GM19240 (cell line): Measurements from ENCODE around the gene CDC42BPA.
"Not testable (repeated sequence)": the region's sequence is repeated elsewhere in the genome, so short reads cannot be mapped to it uniquely, and the experiment has no call there.

Experiments used
- DNase-seq: peaks from one replicate; pipeline ENCODE4 v3.0.0; 2011; ENCODE audit warnings: low spot score; ENCODE audit not compliant: insufficient read length

CDC42BPA gene

DNA sequence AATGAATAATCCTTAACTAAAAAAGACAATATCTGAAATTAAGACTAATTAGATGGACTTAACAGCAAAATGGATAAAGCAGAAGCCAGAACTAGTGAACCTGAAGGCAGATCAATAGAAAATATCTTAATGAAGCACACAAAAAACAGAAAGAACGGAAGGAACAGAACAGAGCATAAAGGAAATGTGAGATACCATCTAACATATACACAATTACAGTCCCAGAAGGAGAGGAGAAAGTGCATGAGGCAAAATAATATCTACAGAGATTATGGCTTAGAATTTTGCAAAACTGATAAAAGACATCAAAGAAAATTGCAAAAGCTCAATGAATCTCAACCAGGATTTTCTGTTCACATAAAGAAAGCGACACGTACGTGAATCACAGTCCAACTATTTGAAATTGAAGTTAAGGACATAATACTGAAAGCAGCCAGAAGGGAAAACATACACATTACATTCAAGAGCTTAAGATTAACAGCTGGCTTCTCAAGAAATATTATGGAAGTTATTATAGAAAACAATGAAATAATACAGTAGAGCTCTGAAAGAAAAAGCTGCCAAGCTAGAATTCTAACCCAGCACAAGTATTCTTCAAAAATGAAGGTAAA is 182.0 kb downstream of the CDC42BPA start:
- no peak for DNase-seq

DNA sequence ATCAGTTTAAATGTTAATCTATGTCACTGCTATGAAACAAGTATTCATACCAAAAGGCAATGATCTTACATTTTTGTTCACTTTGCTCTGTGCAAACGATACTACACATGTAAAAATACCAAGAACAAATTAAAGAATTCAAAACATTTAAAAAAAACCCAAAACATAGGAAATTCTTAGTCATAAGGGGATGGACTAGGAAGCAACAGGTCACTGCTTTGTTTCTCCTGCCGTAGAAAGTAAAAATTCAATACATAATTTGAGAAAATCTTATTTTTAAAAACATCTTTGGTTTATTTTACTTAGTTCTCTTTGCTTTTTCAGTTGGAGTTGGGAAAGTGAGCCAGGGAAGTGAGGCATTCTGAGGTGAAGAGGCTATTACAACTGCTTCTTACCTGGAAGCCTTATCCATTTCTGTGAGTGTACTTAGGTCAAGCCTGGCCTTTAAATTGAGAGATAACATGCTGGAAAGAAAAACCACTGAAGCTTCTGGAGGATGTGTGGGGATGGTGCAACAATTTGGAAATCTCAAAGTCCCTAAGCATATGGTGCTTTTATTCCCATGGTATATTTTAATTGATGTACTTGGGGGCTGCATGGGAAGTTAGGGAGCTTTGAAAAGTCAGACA is 183.5 kb downstream of the CDC42BPA start:
- DNase-seq, result no peak

DNA sequence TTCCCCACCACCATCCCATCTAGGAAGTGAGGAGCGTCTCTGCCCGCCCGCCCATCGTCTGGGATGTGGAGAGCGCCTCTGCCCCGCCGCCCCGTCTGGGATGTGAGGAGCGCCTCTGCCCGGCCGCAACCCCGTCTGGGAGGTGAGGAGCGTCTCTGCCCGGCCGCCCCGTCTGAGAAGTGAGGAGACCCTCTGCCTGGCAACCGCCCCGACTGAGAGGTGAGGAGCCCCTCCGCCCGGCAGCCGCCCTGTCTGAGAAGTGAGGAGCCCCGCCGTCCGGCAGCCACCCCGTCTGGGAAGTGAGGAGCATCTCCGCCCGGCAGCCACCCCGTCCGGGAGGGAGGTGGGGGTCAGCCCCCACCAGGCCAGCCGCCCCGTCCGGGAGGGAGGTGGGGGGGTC is 185.6 kb downstream of the CDC42BPA start:
- not testable (repeated sequence) for DNase-seq

DNA sequence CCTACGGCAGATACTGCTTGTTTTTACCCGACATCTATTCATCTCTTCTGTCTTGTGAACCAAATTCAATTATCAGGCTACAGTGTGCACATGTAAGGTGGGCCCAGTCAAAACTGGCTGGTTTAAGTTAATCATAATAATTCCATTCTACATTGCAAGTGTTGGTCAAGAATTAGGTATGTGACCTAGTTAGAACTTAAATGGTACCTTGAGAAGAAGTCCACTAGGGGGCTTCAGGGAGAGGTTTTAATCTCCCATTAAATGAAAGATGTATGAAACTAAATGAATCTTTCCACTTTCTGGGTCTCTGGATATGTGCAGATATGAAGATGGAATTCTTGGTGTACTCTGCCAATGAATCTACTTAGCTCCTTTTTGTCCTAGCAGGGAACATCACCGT is 187.1 kb downstream of the CDC42BPA start:
- DNase-seq, result no peak

DNA sequence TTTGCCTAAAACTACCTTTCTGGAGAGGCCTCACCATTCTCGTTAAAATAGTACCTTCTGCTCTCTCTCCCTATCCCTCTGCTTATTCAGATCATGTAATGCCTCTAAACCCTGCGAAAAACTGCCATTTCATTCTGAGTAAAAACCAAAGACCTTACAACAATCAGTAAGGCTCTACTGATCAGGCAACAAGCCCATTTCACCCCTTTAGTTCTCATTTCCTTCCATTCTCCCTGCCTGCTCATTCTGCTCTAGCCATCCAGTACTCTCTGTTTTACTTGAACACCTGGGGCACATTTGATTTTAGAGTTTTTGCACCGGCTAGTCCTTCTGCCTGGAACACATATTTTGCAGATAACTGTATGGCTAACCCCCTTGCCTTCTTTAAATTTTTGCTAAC is 190.4 kb downstream of the CDC42BPA start:
- peak; percentile 9 for DNase-seq

DNA sequence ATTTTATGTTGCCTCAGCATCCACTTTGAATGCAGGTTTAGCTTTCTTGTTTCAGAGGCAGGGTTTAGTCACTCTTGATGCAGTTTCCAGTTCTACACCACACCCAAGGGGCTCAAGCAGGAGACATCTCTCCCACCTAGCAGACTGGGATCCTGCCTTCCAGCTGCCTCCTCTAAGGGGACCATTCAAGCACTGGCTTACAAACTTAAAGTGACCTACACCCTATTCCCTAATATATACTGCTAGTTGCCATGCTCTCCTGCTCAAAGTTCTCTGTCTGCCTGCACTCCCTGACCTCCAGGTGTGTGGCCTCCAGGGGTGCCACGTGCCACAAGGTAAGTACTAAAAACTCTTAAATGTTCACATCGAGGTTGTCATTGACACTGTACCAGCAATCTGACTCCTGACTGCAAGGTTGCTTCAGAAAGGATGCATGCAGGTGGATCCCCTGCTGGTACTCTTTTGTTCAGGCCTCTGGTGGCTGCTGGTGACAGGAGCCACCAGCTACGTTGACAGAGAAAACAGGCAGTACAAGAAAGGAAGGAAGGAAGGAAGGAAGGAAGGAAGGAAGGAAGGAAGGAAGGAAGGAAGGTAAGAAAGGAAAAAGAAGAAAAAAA is 192.3 kb downstream of the CDC42BPA start:
- DNase-seq, result no peak

DNA sequence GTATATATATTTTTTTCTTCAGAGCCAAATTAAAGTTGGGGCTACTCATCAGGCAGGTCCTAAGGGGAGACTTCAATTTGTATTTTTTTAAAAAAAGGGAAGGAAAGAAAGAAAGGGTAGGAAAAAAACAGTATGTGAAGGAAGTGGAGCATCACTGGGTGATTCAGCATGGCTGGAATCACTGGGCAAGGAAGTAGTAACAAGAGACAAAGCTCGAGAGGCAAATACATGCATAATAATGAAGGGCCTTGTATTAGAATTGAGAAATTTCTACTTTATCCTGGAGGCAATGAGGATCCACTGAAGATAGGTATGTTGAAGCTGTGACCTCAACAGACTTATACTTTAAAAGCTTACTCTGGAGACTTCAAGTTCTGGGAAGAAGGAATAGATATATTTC is 193.8 kb downstream of the CDC42BPA start:
- DNase-seq, result no peak

DNA sequence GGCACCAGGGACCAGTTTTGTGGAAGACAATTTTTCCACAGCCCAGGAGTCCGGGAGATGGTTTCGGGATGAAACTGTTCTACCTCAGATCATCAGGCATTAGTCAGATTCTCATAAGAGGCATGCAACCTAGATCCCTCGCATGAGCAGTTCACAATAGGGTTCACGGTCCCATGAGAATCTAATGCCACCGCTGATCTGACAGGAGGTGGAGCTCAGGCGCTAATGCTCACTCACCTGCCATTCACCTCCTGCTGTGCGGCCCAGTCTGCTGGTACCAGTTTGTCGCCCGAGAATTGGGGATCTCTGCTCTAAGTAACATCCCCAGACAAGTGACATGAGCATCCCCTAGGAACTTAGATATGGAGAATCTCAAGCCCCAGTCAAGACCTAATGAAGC is 197.5 kb downstream of the CDC42BPA start:
- DNase-seq, result no peak

DNA sequence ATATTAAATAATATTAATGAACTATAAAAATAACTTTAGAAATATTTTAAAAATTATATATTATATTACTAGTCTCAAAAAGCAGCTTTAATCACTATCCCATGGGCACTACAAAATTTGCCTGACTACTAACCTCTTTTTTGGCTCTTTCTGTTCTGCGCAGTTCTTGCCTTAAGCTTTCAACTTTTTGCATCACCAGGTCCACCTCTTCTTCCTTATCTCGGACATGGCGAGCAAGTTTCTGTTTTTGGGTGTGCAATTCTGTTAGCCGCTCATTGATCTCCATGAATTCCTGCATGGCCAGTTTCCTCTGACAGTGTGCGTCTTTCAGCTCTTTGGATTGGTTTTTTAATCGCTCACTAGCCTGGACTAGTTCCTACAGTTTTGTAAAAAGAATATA is 205.8 kb downstream of the CDC42BPA start:
- no peak for DNase-seq

DNA sequence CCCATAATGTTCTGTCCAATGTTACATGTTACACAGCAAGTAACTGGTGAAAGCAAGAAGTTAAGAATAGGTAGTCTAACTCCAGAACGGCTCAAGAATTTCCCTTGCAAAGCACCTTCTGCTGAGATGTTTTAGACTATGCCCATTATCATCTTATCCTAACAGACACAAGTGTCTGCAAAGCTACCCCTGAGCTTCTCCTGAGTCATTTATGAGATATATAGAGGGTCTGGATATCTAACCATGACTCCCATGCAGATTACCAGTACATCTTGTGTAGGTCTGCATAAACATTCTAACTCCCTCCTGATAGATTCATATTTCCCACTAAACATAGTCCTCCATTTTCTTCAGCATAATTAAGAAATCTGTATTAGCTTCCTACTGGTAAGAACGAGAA is 206.5 kb downstream of the CDC42BPA start:
- no peak for DNase-seq

DNA sequence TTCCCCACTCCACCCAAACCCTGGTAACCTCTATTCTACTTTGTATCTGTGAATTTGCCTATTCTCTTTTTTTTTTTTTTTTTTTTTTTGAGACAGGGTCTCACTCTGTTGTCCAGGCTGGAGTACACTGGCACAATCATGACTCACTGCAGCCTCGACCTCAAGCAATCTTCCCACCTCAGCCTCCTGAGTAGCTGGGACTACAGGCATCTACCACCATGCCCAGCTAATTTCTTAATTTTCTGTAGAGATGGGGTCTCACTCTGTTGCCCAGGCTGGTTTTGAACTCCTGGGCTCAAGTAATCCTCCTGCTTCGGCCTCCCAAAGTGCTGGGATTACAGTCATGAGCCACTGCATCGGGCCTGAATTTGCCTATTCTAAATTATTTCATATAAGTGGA is 213.0 kb downstream of the CDC42BPA start:
- DNase-seq, result not testable (repeated sequence)

DNA sequence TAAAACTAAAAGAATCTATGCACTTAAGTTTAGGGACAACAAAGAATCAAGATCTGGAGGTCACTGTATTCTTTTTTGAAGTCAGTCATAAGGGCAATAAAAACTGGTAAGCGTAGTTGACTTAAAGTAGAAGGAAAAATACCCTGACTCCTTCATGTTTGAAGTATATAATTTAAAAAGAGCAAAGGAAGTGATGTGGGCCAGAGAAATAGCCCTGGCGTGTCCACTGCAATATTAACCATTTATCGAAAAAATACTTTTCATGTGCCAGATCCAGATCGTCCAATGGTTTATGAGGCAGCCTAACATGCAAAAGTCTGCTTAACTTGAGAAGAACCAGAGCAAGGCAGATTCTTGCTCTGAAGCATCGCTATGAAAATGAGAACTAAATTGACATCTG is 216.2 kb downstream of the CDC42BPA start:
- DNase-seq, result no peak

DNA sequence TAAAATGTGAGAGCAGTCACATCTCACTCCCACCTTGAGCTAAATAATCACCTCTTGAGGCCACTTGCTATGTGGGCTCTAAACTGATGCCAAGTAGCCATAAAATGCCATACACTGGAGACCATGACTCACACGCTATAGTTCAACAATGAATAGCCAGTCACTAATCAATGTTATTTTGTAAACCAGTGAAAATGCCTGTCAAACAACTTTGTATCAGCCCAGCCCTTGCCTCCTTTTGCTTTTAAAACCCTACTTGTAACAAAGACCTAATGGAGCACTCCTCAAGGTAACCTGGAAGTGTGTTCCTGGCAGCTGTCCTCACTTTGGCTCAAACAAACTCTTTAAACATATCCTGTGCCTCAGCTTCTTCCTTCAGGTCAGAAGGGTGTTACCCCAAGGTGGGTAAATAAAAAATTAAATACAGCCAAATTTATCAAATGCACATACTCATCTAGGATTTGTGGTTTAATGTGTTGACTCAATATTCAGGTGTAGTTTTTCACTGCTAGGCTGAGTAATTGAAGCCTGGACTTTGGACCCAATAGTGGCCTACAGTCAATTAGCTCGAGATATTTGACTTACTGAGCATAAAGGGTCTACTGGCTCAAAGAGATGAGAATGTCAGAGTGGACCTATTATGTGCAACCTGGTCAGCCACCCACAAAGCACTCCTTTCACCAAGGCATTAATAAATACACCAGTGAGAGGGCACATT is 223.9 kb downstream of the CDC42BPA start:
- DNase-seq, result no peak

DNA sequence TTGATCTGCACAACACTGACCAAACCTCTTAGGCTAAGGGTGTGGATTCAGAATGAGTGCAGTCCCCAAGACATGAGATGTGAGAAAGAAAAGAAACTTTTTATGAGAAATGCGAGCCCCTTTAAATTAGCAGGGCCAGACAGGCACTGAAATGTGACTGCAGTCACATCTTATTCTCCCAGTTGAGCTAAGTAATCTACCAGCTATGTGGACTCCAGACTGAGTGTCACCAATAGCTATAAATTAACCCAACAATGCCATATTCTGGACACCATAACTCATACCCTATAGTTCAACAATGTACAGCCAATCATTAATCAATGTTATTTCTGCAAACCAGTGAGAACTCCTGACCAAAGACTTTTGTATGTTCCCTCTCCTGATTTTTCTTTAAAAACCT is 225.0 kb downstream of the CDC42BPA start:
- no peak for DNase-seq

DNA sequence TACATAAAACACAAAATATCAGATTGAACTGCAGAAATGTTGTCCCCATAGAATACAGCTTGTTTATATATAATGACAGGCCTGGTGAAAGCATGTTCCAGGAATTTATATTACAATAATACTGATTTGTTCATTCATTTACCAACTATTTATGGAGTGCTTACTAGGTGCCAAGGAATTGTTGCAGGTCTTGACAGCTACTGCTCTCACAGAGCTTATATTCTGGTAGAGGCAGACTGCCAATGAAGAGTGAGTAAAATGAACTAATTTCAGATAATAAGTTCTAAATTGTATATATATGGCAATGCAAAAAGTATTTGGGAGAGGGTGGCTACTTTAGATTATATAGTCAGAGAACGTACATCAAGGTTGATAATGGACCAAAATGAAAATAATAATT is 226.2 kb downstream of the CDC42BPA start:
- DNase-seq, result no peak

DNA sequence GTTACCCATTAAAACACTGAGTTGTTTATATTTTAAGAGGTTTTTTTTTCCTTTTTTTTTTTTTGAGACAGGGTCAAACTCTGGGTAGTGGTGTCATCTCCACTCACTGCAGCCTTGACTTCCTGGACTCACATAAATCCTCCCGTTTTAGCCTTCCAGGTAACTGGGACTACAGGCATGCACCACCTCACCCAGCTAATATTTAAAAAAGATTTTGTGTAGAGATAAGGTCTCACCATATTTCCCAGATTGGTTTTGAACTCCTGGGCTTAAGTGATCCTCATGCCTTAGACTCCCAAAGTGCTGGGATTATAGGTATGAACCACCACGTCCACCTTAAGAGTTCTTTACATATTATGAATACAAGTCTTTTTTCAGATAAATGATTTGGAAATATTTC is 231.7 kb downstream of the CDC42BPA start:
- no peak for DNase-seq

DNA sequence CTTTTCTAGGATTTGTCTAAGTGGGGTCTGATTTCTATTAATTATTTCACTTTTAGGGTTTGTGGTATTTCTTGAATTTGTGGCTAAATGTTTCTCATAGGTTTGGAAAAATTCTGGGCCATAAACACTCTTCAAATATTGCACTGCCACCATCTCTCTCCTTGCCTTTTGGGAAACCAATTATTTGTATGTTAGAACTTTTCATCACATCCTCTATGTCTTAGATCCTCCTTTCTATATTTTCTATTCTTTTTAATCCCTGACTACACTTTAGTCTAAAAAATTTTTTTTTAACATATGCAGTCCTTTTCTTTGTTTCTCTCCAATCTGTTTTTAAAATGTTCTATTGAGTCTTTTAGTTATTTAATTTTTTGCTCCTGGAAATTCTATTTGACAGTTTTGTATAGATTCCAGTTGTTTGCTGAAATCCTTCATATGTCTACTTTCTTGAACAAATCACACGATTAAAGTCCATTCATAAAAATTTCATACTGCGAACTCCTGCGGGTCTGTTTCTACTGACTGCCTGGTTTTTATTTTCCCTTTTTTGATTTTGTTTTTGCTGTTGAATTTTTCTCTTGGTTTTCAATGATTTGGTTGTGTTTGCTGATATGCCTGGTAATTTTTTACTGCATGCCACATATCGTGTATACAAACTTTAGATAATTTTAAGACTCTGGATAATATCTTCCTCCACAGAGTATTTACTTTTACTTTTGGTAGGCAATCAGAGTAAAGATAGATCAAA is 235.1 kb downstream of the CDC42BPA start:
- DNase-seq, result no peak

DNA sequence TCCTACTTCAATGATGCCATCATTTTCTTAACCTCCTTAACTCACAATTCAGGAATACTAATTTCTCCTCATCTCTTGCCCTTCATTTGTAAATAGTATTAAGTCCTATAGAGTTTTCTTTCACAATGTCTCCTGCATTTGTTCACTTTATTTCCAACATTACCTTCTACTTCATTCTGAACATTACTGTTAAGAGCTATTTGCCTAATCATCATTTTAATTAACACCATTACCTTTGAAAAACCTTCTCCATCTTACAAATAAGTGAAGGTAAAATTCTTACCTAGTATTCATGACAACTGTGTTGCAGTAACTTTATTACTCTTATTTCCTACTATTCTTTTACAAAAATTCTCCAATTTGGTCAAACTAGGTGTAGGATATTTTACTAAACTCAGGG is 240.5 kb downstream of the CDC42BPA start:
- DNase-seq, result no peak

DNA sequence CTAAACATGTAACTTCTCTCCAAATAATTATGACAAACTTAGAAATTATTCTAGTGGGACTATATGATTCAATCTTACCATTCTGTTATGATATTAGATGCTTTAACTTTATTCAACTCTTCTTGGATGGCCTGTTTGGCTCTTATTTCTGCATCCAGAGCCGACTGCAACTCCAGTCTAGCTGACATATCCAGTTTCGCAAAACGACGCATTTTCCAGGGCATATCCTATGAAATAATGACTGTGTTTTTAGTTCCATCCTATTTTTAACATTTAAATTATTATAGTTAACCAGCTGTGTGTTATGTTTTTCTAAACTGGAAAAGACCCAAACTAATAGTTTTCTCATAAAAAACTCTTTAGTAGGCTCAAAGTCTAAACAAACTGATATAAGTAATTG is 244.5 kb downstream of the CDC42BPA start:
- no peak for DNase-seq

DNA sequence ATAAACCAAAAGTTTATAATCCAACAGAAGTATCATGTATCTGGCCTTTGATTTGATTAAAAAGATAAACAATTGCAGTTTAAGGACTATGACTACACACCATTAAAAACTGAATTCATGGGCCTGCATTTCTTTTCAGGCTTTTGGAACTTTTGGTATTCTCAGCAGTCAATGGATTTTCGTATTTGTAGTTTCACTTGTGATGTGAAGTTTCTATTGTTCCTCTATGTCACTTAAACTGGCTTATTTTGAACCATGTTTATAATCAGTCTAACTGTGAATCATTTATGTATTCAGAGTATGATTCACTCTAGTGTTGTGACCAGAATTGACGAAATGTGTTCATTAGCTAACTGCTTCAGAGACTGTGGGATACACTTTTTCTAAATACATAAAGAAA is 245.3 kb downstream of the CDC42BPA start:
- no peak for DNase-seq

DNA sequence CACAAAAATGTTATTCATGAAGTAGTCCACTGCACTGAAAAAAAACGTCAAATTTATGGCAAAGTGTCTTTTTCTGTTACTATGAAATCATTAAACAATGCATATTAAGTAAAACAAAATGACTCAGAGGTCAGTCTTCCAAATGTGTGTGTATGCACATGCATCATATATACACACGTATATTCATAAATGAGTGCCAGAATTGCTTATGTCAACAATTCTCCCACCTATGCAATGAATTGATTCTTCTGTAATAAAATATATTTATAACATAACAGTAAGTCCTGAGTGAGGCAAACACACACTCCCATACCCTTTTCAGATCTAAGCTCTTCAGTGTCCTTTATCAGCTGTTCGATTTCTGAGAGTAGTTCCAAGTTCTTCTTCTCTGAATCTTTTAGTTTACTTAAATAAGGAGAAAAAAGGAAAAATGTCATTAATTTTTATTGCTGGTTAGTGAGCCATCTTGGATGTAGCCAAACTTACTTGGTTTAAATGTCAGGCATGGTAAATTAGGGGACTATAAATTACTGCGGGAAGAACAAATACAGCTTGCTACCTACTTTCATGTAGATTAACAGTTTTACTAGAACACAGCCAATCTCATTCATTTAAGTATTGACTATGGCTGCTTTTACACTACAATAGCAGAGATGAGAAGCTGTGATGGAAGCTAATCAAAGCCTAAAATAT is 246.3 kb downstream of the CDC42BPA start:
- DNase-seq, result no peak
